ENCODE data around the gene BMP10.
"Not testable (repeated sequence)": the region's sequence is repeated elsewhere in the genome, so short reads cannot be mapped to it uniquely, and the experiment has no call there.

BMP10 gene, protein sequence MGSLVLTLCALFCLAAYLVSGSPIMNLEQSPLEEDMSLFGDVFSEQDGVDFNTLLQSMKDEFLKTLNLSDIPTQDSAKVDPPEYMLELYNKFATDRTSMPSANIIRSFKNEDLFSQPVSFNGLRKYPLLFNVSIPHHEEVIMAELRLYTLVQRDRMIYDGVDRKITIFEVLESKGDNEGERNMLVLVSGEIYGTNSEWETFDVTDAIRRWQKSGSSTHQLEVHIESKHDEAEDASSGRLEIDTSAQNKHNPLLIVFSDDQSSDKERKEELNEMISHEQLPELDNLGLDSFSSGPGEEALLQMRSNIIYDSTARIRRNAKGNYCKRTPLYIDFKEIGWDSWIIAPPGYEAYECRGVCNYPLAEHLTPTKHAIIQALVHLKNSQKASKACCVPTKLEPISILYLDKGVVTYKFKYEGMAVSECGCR

GRCh38 chr2:68871159-68871764 lies at the start of gene BMP10:
BMP10 (minus strand) TSS chr2:68871397; CDS start chr2:68871358, 39 bp downstream.
- no peak for DNase-seq

- DNase-seq: no peak
Observed at GRCh38 chr2:68920481-68921170, 49.4 kb upstream of the BMP10 start.

DNA sequence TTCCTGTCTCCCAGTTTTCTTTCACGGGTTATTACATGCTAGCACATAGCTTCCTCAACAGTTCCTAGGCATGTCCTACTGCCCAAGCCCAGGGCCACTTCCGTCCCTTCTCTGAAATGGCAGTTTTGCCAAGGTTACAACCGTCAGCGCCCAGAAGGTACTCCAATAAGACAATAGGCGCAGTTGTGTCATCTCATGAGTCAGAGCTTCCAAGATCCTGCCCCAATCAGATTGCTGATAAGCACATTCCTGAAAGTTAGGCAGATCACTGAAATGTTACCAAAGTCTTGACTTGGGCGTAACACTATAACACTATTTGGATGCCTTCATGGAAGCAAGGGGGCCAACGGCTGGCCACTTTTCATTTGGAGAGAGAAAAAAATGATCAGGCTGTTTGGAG lies 47.3 kb upstream of the BMP10 start:
- no peak for DNase-seq

DNA sequence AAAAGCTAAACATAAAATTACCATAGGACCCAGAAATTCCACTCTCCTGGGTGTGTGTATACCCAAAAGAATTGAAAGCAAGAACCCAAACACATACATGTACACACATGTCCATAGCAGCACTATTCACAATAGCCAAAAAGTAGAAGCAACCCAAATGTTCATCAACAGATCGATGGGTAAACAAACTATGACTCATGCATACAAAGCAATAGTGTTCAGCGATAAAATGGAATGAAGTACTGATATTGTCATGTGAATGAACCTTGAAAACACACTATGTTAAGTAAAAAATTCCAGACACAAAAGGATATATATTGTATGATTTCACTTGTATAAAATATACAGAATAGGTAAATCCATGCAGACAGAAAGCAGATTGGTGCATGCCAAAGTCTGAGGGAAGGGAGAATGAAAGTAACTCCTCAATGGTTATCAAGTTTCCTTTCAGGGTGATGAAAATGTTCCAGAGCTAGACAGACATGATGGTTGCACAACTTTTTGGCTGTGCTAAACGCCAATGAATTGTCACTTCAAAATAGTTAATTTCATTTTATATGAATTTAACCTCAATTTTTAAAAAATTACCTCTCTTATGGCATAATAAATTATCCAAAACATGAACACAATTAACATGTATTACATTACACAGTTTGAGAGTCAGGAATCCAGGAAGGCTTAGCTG lies 46.0 kb upstream of the BMP10 start:
- DNase-seq: no peak

DNA sequence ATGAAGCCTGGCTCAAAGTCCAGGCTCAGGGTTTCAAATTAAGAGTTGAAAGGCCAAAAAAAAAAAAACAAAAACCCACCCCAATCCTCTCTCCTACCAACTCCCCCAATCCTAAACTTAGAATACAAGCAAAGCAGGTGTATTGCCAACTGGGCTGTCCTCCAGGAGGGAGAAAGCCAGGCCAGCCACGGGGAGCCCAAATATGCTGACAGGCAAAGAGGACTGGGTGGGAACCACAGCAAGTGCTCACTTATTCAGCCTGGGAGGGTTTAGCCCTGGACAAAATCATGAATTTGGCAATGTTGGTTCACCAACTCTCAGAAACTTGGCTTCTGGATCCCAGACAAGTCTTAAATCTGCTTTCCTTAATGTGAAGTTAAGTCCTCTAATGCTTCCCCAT lies 45.0 kb upstream of the BMP10 start:
- DNase-seq: no peak

GRCh38 chr2:68915393-68915792 lies 44.2 kb upstream of the BMP10 start:
- no peak for DNase-seq

- no peak for DNase-seq
Observed at GRCh38 chr2:68913359-68913758, 42.2 kb upstream of the BMP10 start.

GRCh38 chr2:68912732-68913131 lies 41.5 kb upstream of the BMP10 start:
- DNase-seq: peak; percentile 6

DNA sequence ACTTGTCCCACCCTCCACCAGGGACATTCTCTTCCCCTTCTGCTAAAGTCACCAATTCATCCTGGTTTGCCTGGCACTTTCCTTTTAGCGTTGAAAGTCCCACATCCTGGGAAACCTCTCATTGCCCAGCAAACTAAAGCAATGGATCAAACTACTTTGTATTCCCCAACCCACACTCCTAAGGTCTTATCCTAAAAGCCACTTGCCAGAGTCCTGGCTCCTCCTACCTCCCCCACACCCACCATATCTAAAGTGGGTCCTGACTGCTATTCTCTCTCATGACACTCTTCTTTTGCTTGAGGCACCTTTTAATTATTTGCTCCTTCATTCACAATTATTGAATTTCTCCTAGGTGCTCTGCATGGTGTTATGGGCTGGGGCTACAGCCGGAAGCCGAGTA lies 40.9 kb upstream of the BMP10 start:
- no peak for DNase-seq

- no peak for DNase-seq
Observed at GRCh38 chr2:68911709-68912108, 40.5 kb upstream of the BMP10 start.

GRCh38 chr2:68911246-68911645 lies 40.0 kb upstream of the BMP10 start:
- no peak for DNase-seq

DNA sequence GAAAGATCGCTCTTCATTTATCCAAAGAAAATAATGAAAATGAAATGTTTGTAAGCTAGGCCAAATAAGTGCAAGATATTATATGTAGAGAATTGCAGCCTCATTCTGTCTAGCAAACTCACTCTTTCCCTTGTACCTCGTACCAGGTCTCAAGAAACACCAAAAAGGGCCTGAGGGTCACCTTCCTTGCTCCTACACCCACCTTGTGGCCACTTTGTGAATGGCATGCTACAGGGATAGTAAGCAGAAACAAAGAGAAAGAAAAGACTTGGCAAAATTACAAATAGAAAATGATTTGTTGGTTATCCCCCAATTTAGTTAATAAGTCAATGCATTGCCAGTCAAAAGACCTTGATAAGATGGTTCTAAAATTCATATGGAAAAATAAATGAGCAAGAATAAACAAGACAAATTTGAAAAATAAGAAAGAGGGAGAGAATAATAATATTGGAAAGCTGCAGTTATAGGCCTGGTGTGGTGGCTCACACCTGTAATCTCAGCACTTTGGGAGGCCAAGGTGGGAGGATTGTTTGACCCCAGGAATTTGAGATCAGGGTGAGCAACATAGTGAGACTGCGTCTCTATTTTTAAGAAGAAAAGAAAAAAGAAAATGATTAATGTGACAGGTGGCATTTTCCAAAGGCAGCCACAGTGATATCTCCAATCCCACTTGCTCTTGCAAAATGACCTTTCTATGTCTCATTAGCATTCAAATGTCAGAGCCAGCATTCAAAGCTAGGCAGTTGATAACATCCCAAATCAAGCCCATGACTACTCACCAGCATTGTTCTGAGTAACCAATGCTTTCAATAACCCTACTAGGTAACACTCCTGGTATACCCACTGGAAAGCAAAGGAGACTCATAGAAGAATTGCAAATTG lies 38.8 kb upstream of the BMP10 start:
- peak; percentile 73 for DNase-seq

DNA sequence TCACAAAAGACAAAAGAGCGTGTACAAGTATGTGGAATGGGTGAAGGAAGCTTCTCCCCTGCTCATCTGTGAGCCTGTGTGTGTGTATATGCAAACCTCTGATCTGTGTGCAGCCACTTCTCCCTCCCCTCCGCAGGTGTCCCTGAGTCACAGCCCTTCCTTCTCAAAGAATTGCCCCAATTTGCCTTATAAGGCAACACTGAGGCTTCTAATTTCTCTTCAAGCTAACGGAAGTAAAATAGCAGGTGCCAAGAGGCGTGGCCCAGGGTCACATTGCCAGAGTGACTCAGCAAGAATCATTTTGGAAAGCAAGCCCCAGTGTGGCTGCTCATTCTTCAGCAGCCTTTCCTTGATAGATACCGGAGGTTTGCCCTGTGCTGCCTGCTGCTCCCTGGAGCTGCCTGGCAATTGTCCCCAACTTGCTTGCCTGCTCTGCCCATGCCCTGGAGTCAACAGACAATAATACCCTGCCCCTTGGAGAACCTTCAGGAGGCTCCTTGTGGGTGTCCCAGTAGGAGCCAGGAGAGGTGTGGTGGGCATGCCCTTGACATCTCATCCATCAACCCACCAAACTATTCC lies 37.3 kb upstream of the BMP10 start:
- peak; percentile 69 for DNase-seq

GRCh38 chr2:68907920-68908253 lies 36.7 kb upstream of the BMP10 start:
- DNase-seq: no peak

- DNase-seq: no peak
Observed at GRCh38 chr2:68907232-68907919, 36.2 kb upstream of the BMP10 start.

GRCh38 chr2:68906716-68907115 lies 35.5 kb upstream of the BMP10 start:
- no peak for DNase-seq

- DNase-seq: no peak
Observed at GRCh38 chr2:68905116-68905515, 33.9 kb upstream of the BMP10 start.

GRCh38 chr2:68901561-68901960 lies 30.4 kb upstream of the BMP10 start:
- no peak for DNase-seq

DNA sequence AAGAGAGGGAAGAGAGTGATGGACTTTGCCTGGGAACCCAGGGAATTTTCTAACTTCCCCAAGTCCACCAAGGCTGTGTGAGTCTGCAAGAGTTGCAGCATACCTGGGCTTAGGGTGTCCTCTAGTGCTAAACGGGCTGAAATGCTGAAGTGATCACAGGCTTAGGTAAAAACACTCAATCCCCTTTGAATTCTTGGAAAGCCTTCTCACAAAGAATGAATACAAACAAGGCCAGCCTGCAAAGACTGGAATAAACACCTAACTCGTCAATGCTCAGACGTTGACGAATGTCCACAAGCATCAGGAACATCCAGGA lies 30.0 kb upstream of the BMP10 start:
- no peak for DNase-seq

DNA sequence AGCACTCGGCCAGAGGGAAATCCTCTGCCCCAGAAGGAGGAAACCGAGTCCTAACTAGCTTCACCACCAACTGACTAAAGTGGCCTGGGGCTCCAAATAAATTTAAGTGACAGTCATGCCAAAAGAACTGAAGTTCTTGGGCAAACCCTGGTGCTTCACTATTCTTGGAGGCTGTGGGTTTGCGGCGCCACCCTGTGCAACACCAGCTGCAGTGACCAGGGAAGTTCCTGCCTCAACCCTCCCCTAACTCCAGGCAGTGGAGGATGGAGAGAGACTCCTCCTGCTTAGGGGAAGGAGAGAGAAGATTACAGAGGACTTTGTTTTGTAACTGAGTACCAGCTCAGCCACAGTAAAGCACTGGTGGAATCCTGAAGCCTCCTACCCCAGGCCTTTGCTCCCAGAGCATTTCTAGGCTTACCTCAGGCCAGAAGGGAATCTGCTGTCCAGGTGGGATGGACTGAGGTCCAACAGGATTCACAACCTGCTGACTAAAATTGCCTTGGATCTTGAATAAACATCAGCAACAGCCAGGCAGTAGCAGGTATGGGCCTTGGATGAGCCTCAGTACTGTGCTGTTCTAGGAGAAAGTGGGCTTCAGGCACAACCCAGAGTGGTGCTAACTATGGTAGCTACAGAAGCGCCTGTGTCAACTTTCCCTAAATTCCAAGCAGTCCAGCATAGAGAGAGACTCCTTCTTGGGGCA lies 29.4 kb upstream of the BMP10 start:
- DNase-seq: no peak

- DNase-seq: not testable (repeated sequence)
Observed at GRCh38 chr2:68895981-68896380, 24.8 kb upstream of the BMP10 start.
